ENCODE measurements around the gene CCDC9. TPM values are rescaled to one million over a fixed set of nuclear protein-coding genes. Genes with fewer than 3 reads are reported as not detected.
A peak's percentile ranks its signal among the peaks of the same experiment; 100 is the strongest.

CCDC9 gene
- total and polyA plus RNA-seq, 2 of the 13 experiments (the other 11 are each of a cell fraction or from before 2014, with no cell fraction given) = 2.9 to 6.3 TPM

- TF ChIP-seq CAMTA2 (CRISPR knock-in tag; IDR thresholded peaks at IDR 0.05; ENCODE audit: borderline replicate concordance) = peak; percentile 71; the same call in 1 of the 2 replicates
- TF ChIP-seq POLR2A (IDR thresholded peaks at IDR 0.05; ENCODE audit: insufficient read depth in 1 of 2, low read depth in 2 of 2, low read length in 2 of 2) = no peak
- TF ChIP-seq SOX6 (IDR thresholded peaks at IDR 0.05) = no peak
- peak; percentile 91 for TF ChIP-seq SOX6 (CRISPR knock-in tag; IDR thresholded peaks at IDR 0.05)
- no peak for TF ChIP-seq ZBTB34 (CRISPR knock-in tag; IDR thresholded peaks at IDR 0.05)
- TF ChIP-seq, protein P1, sequence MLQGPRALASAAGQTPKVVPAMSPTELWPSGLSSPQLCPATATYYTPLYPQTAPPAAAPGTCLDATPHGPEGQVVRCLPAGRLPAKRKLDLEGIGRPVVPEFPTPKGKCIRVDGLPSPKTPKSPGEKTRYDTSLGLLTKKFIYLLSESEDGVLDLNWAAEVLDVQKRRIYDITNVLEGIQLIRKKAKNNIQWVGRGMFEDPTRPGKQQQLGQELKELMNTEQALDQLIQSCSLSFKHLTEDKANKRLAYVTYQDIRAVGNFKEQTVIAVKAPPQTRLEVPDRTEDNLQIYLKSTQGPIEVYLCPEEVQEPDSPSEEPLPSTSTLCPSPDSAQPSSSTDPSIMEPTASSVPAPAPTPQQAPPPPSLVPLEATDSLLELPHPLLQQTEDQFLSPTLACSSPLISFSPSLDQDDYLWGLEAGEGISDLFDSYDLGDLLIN (CRISPR knock-in tag; IDR thresholded peaks at IDR 0.05; ENCODE audit: borderline replicate concordance) = peak; percentile 46; the same call in 1 of the 2 replicates
- no peak for TF ChIP-seq CENPX (CRISPR knock-in tag; IDR thresholded peaks at IDR 0.05)
- TF ChIP-seq TP53 (CRISPR knock-in tag; conservative IDR thresholded peaks at IDR 0.05) = peak; percentile 78; the same call in 1 of the 2 replicates
- TF ChIP-seq ZNF274 (CRISPR knock-in tag; IDR thresholded peaks at IDR 0.05) = peak; percentile 61; the same call in 1 of the 2 replicates
- TF ChIP-seq, protein P2, sequence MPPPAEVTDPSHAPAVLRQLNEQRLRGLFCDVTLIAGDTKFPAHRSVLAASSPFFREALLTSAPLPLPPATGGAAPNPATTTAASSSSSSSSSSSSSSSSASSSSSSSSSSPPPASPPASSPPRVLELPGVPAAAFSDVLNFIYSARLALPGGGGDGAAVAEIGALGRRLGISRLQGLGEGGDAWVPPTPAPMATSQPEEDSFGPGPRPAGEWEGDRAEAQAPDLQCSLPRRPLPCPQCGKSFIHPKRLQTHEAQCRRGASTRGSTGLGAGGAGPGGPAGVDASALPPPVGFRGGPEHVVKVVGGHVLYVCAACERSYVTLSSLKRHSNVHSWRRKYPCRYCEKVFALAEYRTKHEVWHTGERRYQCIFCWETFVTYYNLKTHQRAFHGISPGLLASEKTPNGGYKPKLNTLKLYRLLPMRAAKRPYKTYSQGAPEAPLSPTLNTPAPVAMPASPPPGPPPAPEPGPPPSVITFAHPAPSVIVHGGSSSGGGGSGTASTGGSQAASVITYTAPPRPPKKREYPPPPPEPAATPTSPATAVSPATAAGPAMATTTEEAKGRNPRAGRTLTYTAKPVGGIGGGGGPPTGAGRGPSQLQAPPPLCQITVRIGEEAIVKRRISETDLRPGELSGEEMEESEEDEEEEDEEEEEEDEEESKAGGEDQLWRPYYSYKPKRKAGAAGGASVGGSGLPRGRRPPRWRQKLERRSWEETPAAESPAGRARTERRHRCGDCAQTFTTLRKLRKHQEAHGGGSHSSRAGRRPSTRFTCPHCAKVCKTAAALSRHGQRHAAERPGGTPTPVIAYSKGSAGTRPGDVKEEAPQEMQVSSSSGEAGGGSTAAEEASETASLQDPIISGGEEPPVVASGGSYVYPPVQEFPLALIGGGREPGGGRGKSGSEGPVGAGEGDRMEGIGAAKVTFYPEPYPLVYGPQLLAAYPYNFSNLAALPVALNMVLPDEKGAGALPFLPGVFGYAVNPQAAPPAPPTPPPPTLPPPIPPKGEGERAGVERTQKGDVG (CRISPR knock-in tag; IDR thresholded peaks at IDR 0.05; ENCODE audit: borderline replicate concordance) = peak; percentile 78
- peak; percentile 91 for TF ChIP-seq MEF2D (CRISPR knock-in tag; IDR thresholded peaks at IDR 0.05)
- TF ChIP-seq PBX2 (CRISPR knock-in tag; IDR thresholded peaks at IDR 0.05) = no peak
- TF ChIP-seq MIXL1 (CRISPR knock-in tag; IDR thresholded peaks at IDR 0.05) = no peak
- peak; percentile 74; the same call in 1 of the 2 replicates for TF ChIP-seq ZNF816 (CRISPR knock-in tag; IDR thresholded peaks at IDR 0.05; ENCODE audit: borderline replicate concordance)
- peak; percentile 55; the same call in 1 of the 2 replicates for TF ChIP-seq REL (CRISPR knock-in tag; conservative IDR thresholded peaks at IDR 0.05)
- TF ChIP-seq ZSCAN20 (CRISPR knock-in tag; IDR thresholded peaks at IDR 0.05; ENCODE audit: borderline replicate concordance) = 0 out of 2 replicates have a peak, but pooled peaks have one; percentile 41
- TF ChIP-seq ZNF678 (CRISPR knock-in tag; IDR thresholded peaks at IDR 0.05) = no peak
- TF ChIP-seq NFYB (CRISPR knock-in tag; IDR thresholded peaks at IDR 0.05) = no peak
- no peak for TF ChIP-seq CSRNP2 (CRISPR knock-in tag; conservative IDR thresholded peaks at IDR 0.05; ENCODE audit: low read depth)
- TF ChIP-seq, protein P3, sequence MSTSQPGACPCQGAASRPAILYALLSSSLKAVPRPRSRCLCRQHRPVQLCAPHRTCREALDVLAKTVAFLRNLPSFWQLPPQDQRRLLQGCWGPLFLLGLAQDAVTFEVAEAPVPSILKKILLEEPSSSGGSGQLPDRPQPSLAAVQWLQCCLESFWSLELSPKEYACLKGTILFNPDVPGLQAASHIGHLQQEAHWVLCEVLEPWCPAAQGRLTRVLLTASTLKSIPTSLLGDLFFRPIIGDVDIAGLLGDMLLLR (CRISPR knock-in tag; IDR thresholded peaks at IDR 0.05) = no peak; the same call in none of the 2 replicates
- TF ChIP-seq RCOR2 (CRISPR knock-in tag; IDR thresholded peaks at IDR 0.05) = peak; percentile 99; the same call in 1 of the 2 replicates
Measured at GRCh38 chr19:47243776-47244547, 12.4 kb upstream of the CCDC9 start (continued).
